NCI-H2029 treated with DMSO at 0.1 percent for 48 hours (cell line): ENCODE results near the gene NPR1.
"Not testable (repeated sequence)": the region's sequence is repeated elsewhere in the genome, so short reads cannot be mapped to it uniquely, and the experiment has no call there.

Experiments
- DNase-seq: peaks from one replicate; lab custom pipeline; 2025; lab: John Stamatoyannopoulos, UW

NPR1 gene

DNA sequence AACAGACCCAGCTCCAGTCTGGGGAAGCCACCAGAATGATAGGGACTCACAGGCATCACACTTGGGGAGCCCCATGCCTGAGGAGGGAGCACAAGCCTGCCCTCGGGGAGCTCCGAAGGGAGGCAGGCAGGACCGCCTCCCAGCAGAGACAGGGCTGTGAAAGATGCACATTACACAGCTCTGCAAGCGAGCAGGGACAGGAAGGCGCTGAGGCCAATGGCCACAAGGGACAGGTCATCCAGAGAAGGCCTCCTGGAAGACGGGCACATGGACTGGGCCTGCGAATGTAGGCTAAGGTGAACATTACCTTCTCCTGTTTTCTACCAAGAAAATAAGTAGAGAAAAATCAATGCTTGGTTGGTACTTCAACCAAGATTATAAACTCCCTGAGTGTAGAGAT, 4.2 kb downstream of the NPR1 start:
- DNase-seq: no peak

DNA sequence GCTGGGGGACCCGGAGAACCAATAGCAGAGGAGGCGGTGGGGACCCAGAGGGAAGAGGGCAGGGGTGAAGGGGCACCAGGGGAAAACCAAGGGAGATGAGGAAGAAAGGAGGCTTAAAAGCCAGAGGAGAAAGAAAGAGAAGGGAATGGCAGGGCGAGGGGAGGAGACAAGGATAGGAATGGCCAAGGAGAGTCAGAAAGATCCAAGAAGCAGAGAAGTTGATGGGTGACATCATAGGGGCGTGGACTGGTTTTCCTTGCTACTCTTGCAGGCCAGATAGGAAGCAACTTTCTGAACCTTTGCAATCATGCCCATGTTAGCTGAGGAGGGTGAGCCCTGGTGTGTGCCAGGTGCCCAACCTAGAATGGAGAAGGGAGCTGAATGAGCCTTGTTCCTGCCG, 5.4 kb downstream of the NPR1 start:
- no peak for DNase-seq

DNA sequence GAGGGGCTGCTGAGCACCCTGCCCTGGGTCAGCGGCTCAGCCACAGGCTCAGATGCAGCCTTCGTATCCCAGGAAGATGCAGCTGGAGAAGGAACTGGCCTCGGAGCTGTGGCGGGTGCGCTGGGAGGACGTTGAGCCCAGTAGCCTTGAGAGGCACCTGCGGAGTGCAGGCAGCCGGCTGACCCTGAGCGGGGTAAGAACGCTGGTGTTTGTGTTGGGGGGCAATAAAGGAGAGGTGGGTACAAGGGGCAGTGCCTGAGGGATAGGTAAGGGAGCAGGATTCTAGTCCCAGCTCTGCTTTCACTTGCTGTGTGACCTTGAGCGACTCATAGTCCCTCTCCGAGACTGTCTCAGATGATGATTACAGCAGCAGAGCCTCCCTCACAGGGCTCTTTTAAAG, 6.4 kb downstream of the NPR1 start:
- DNase-seq: no peak

- no peak for DNase-seq
These were observed 7.3 kb downstream of the NPR1 start for GRCh38 chr1:153685544-153686340.

DNA sequence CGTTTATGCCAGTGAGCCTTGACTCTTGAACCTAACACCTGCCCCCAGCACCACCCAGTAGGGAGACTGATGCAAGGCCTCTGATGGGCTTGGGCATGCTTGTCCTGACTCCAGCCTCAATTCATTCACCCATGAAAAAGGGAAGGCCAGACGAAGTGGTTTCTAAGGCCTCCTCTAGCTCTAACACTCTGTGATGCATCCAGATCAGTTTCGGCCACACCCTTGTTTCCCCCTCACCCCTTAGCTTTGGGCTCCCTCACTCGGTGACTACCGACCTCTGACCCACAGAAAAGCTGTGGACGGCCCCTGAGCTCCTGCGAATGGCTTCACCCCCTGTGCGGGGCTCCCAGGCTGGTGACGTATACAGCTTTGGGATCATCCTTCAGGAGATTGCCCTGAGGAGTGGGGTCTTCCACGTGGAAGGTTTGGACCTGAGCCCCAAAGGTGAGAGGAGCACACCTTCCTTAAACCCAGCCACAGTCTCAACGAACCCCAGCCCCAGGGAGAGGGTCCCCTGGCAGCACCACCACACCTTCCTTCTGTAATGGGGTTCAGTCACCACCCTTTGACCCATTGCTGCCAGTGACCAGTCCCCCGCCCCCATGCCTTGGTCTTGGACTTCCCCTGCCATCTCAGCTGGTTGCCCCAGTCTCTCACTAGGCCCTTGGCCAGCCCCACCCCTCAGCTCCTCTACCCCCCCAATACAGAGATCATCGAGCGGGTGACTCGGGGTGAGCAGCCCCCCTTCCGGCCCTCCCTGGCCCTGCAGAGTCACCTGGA, 9.0 kb downstream of the NPR1 start:
- DNase-seq: no peak

DNA sequence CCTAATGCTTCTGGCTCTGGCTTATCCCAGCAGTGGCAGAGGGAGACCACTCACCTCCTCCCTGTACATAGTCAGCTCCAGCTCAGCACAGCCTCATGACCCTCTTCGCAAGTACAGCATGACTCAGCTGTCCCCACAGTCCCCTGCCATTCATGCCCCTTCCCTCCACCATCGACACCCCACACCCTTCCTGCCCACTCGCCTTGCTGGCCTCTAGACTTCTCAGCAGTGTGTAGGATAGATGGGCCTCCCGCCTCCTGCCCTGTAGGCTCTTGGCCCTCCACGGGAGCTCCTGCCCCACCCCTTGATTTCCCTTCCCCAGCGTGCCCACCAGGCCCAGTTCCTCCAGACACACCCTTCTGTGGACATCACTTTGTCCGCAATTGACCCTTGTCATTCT, 9.8 kb downstream of the NPR1 start:
- DNase-seq: no peak

- no peak for DNase-seq
These were observed 10.3 kb downstream of the NPR1 start for GRCh38 chr1:153688736-153689328.

DNA sequence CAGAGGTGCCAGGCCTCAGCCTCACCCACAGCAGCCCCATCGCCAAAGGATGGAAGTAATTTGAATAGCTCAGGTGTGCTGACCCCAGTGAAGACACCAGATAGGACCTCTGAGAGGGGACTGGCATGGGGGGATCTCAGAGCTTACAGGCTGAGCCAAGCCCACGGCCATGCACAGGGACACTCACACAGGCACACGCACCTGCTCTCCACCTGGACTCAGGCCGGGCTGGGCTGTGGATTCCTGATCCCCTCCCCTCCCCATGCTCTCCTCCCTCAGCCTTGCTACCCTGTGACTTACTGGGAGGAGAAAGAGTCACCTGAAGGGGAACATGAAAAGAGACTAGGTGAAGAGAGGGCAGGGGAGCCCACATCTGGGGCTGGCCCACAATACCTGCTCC, 15.0 kb downstream of the NPR1 start:
- DNase-seq: no peak

DNA sequence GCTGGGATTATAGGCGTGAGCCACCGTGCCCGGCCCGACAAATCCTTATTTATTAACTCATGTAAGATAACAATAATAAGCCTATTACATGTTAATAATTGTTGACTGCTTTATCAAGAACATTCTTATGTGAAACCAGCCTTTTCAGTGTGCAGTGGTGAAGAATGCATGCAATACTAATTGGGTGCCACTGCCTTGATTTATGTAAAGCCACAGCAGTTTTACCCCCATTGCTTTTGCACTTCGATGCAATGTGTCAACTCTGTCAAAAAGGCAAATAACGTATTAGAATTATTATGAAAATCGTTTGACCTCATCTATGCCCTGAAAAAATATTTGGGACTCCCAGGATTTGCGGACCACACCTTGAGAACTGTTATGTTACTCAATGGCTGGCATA, 18.3 kb downstream of the NPR1 start:
- no peak for DNase-seq

DNA sequence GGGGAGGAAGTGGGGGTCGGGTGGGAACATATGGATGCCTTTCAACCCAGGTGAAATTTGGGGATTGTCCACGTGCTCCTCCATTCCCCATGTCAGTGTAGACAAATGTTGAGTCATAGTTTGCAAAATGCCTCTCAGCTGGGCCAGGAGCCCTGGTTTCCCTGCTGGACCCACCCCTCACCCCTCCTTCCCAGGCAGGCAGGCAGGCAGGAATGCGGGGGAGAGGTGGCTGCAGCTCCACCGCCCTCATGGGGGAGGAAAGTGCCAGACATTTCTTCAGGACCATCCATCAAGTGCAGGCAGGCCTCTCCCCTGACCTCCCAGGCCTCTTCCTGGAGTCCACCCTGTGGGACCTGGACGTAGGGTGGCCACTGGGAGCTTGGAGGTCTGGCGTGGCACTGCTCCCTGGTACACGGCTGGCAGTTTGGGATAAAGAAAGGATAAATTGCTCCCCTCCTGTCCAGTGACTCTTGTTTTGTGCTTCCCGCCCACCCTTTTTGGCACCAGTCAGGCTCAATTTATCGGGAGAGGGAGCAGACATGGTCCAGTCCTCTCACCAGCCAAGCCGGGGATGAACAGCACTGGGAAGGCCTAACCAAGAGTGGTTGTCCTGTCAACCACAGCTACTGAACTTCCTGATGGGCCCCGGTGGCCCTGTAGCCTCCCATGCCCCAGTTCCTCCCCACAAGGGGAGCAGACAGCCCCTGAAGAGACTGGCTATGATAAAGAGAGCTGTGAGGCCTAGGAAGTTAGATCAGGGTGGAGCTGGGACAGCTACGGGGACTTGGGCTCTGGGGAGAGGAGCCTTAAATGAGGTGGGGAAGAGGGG, 18.9 kb downstream of the NPR1 start:
- no peak for DNase-seq

DNA sequence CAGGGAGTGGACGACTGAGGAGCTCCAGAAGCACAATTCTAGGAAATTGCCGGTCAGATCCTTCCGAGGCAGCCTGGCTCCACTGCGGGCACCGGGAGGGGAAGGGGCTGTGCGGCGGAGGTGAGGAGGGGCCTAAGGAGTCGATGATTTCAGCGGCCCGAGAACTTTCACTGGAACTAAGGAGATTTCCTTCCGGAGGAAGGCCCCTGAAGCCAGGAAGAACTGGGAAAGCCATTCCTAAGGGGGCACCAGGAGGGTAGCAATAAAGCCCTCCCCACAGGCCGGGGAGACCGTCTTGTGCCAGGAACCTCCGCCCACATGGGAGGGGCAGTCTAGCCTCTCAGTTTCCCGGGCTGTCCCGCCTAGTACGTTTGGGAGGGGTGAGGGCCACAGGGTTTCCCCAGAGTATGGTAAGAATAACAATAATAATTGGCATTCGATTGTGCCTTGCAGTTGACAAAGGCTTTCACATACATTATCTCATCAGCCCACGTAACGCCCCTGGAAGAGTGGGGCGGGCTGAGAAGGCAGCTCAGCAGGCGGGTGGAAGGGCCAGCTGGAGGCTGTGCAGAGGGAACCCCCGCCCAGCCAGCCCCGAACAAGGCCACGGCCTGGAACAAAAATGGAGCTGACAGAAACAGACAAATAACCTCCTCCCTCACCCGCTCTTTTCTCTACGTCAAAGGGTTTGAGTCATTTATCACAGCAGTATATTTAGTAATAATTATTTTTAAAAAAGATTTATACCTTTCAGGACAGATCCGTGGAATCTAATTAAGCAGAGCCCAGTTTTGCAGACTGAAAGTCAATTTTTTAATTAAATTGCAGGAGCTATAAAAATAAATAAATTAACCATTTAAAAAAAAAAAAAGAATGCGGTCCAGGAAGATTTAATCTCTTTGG, 19.8 kb downstream of the NPR1 start:
- DNase-seq: no peak

DNA sequence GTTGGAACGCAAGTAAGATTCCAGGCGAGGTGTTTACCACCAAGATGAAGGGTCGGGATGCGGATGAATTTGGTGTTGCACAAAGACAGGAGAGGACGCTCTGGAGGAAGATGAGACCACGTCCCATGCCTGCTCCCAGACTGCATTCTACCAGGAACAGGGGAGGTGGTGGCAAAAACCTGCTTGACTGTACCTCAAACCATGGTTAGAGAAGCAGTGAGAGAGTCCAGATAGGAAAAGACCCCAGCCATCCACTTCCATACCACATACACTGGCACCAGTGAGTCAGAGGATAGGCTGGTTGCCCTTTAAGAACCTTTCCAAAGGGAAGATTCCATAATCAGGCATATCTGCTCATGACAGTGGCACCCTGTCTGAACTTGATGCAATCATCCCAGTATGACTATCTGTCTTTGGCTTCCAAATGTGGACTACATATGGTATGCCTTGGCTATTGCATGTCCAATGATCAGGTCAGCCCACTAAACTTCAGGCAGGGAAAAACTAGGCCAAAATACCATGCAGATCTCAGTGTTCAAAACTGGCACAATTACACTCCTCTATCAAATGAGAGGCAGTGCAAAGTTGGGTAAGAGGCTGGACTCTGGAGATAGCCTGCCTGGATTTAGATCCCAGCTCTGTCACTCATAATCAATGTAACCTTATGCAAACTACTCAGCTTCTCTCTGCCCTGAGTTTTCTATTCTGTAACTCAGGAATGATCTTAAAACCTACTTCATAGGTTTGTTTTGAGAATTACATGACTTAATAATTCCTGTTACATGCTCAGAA, 20.6 kb downstream of the NPR1 start:
- DNase-seq: no peak

- DNase-seq: no peak
These were observed 21.3 kb downstream of the NPR1 start for GRCh38 chr1:153699768-153700167.

DNA sequence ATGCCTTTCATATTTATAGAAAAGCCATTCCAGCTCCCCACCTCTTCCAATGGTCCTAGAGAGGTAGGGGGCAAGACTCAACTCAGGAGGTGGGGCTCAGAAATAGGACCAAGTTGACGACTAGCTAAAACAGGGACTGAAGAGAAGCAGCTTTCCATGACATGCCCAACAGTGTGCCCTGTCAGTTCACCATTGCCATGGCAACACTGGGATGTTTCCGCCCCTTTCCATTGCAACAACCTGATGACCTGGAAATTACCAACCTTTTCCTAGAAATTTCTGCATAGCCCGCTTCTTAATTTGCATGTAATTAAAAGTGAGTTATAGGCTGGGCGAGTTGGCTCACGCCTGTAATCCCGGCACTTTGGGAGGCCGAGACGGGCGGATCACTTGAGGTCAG, 27.0 kb downstream of the NPR1 start:
- DNase-seq: no peak

- no peak for DNase-seq
These were observed 32.5 kb downstream of the NPR1 start for GRCh38 chr1:153711026-153711425.

- DNase-seq: not testable (repeated sequence)
These were observed 37.7 kb downstream of the NPR1 start for GRCh38 chr1:153716211-153716610.

DNA sequence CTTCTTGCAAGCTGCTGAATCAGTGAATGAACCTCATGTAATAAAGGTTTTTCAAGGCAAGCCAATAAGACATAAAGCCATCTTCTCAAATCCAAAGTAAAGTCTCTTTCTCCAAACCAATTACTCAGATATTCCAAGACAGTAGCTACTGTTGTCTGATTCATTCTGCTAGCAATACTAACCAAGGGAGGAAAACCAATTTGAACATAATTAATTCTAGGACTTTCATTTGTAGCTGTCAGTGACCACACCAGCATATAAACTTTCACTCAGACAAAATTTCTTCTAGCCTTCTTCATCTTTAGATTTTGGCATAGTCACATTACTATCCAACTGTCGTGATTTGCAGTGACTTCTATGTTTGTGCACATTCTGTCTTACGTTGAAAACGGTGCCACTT, 38.8 kb downstream of the NPR1 start:
- no peak for DNase-seq

DNA sequence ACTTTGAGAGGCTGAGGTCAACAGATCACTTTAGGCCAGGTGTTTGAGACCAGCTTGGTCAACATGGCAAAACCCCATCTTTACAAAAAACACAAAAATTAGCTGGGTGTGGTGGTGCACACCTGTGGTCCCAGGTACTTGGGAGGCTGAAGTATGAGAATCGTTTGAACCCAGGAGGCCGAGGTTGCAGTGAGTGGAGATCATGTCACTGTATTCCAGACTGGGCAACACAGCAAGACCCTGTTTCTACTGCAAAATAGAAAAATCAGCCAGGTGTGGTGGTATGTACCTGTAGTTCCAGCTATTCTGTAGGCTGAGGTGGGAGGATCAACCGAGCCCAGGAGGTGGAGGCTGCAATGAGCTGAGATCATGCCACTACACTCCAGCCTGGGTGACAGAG, 45.2 kb downstream of the NPR1 start:
- no peak for DNase-seq

DNA sequence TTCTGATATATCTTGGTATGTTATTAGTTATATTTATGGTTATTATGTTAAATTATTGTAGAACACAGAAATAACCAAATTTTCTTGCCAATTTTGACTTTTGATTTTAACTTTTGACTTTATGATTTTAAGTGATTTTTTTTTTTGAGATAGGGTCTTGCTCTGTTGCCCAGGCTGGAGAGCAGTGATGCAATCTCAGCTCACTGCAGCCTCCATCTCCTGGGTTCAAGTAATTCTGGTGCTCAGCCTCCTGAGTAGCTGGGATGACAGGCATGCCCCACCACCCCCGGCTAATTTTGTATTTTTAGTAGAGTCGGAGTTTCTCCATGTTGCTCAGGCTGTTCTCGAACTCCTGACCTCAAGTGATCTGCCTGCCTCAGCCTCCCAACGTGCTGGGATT, 46.1 kb downstream of the NPR1 start:
- not testable (repeated sequence) for DNase-seq
